Measurements from ENCODE around the gene PURB.
A peak's percentile ranks its signal among the peaks of the same experiment; 100 is the strongest.

PURB gene

DNA sequence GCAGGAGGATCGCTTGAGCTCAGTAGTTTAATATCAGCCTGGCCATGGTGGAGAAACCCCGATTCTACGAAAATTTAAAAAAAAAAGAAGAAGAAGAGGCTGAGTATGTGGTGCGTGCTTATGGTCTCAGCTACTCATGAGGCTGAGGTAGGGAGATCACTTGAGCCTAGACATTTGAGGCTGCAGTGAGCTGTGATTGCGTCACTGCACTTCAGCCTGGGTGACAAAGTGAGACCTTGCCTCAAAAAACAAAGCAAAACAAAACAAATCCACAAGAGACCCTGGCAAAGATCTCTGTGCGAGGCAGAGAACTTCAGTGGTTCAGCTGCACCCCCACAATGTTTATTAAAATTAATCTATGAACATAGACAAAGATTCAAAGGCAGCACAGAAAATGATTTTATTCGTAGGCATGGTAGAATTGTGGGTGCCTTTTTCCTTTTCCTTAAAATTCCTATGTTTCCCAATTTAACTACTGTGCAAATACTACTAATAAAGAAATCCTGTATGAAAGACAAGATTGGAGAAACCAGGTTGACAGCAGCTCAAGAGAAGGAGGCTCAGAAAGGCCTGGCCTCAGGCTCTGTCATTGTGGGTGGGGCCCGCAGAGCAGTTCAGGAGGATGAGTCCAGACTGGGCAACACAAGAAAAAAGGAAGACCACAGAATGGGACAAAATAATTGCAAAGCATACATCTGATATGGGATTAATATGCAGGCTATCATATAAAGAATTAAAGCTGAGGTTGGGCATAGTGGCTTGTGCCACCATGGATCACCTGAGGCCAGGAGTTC lies 24.5 kb upstream of the PURB start:
- ChIA-PET CTCF (no interaction called here), POLR2A (interaction anchor here (0.6 kb wide), 1 partner anchor 36 kb away, joined by 5 read pairs; no protein-coding TSS in a partner anchor)

GRCh38 chr7:44906965-44907364 lies 21.6 kb upstream of the PURB start:
- H3K27me3 ChIP-seq (replicated peaks in 2 of 5; ENCODE audit: control insufficient read depth in 4 of 5, insufficient read depth in 5 of 5, low read length in 4 of 5), result no peaks in the 10 kb centered on the region
- H3K36me3 ChIP-seq (ENCODE audit: control insufficient read depth in 4 of 4, insufficient read depth in 4 of 4, low read length in 3 of 4), result no peaks in the 10 kb centered on the region
- ChIA-PET POLR2A (no interaction called here), CTCF (no interaction called here)
- H3K4me3 ChIP-seq (ENCODE audit: control insufficient read depth in 1 of 7, extremely low read depth in 1 of 7, insufficient read depth in 4 of 7, low read depth in 2 of 7, low read length in 6 of 7), result no peak overlapping the region
- DNase-seq, result no peak
- 100% methylated on average over 2 of the region's 8 CpGs for WGBS (ENCODE audit: insufficient coverage)
- no peak overlapping the region for H3K27ac ChIP-seq (ENCODE audit: insufficient read depth in 1 of 2, low read depth in 1 of 2, low read length in 2 of 2, poor library complexity in 1 of 2, severe bottlenecking in 2 of 2)
- H3K9me3 ChIP-seq (ENCODE audit: control extremely low read depth in 1 of 5, control insufficient read depth in 4 of 5, insufficient read depth in 2 of 5, low read depth in 1 of 5, low read length in 4 of 5), result no peaks in the 10 kb centered on the region
- no peaks in the 10 kb centered on the region for H3K4me1 ChIP-seq (ENCODE audit: control extremely low read depth in 1 of 4, control insufficient read depth in 4 of 4, insufficient read depth in 4 of 4, low read length in 3 of 4)

More for the DNA sequence above, 24.5 kb upstream of the PURB start:
- Histone ChIP-seq H3K27me3 (replicated peaks in 2 of 5; ENCODE audit: control insufficient read depth in 4 of 5, insufficient read depth in 5 of 5, low read length in 4 of 5) (no peaks in the 10 kb centered on the region), H3K4me3 (ENCODE audit: control insufficient read depth in 1 of 7, extremely low read depth in 1 of 7, insufficient read depth in 4 of 7, low read depth in 2 of 7, low read length in 6 of 7) (no peak overlapping the region), H3K36me3 (ENCODE audit: control insufficient read depth in 4 of 4, insufficient read depth in 4 of 4, low read length in 3 of 4) (no peaks in the 10 kb centered on the region), H3K4me1 (ENCODE audit: control extremely low read depth in 1 of 4, control insufficient read depth in 4 of 4, insufficient read depth in 4 of 4, low read length in 3 of 4) (peaks cover 0 to 3% (median 0%) of the 10 kb centered on the region in 4 experiments), H3K9me3 (ENCODE audit: control extremely low read depth in 1 of 5, control insufficient read depth in 4 of 5, insufficient read depth in 2 of 5, low read depth in 1 of 5, low read length in 4 of 5) (no peaks in the 10 kb centered on the region), H3K27ac (ENCODE audit: insufficient read depth in 1 of 2, low read depth in 1 of 2, low read length in 2 of 2, poor library complexity in 1 of 2, severe bottlenecking in 2 of 2) (no peak overlapping the region)
- no peak for DNase-seq
- 100% methylated on average over 6 of the region's 8 CpGs for WGBS (ENCODE audit: insufficient coverage)

- Histone ChIP-seq H3K36me3 (ENCODE audit: control insufficient read depth in 4 of 4, insufficient read depth in 4 of 4, low read length in 3 of 4) (no peaks in the 10 kb centered on the region), H3K4me3 (ENCODE audit: control insufficient read depth in 1 of 7, extremely low read depth in 1 of 7, insufficient read depth in 4 of 7, low read depth in 2 of 7, low read length in 6 of 7) (no peak overlapping the region), H3K4me1 (ENCODE audit: control extremely low read depth in 1 of 4, control insufficient read depth in 4 of 4, insufficient read depth in 4 of 4, low read length in 3 of 4) (no peaks in the 10 kb centered on the region), H3K27me3 (replicated peaks in 2 of 5; ENCODE audit: control insufficient read depth in 4 of 5, insufficient read depth in 5 of 5, low read length in 4 of 5) (no peaks in the 10 kb centered on the region), H3K27ac (ENCODE audit: insufficient read depth in 1 of 2, low read depth in 1 of 2, low read length in 2 of 2, poor library complexity in 1 of 2, severe bottlenecking in 2 of 2) (no peak overlapping the region), H3K9me3 (ENCODE audit: control extremely low read depth in 1 of 5, control insufficient read depth in 4 of 5, insufficient read depth in 2 of 5, low read depth in 1 of 5, low read length in 4 of 5) (no peaks in the 10 kb centered on the region)
- CTCF ChIA-PET, result interaction anchor here (0.8 to 2.6 kb wide), 3 partner anchors 17 to 55 kb away, joined by 3 to 7 read pairs (median 4); no protein-coding TSS in a partner anchor
- no peak for DNase-seq
- 95% methylated on average over 10 of the region's 12 CpGs for WGBS (ENCODE audit: insufficient coverage)
- POLR2A ChIA-PET, result no interaction called here
Observed at GRCh38 chr7:44905002-44905635, 19.8 kb upstream of the PURB start.

DNA sequence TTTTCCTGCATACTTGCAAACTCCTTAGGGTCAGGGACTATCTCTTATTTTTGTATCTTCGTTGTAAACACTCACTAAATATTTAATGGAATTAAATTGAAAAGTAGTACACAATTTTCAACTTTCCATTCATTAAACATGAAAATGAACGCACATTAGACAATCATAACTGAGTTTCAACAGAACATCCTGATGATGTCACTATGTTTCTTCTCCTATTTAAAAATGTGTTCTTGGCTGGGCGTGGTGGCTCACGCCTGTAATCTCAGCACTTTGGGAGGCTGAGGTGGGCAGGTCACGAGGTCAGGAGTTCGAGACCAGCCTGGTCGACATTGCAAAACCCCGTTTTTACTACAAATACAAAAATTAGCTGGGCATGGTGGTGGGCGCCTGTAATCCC lies 14.1 kb upstream of the PURB start:
- no peaks in the 10 kb centered on the region for H3K9me3 ChIP-seq (ENCODE audit: control extremely low read depth in 1 of 5, control insufficient read depth in 4 of 5, insufficient read depth in 2 of 5, low read depth in 1 of 5, low read length in 4 of 5)
- ChIA-PET POLR2A (interaction anchor here (0.6 kb wide), 1 partner anchor 18 kb away, joined by 3 read pairs; no protein-coding TSS in a partner anchor), CTCF (no interaction called here)
- no peaks in the 10 kb centered on the region for H3K36me3 ChIP-seq (ENCODE audit: control insufficient read depth in 4 of 4, insufficient read depth in 4 of 4, low read length in 3 of 4)
- H3K4me3 ChIP-seq (ENCODE audit: control insufficient read depth in 1 of 7, extremely low read depth in 1 of 7, insufficient read depth in 4 of 7, low read depth in 2 of 7, low read length in 6 of 7), result no peak overlapping the region
- no peaks in the 10 kb centered on the region for H3K27me3 ChIP-seq (replicated peaks in 2 of 5; ENCODE audit: control insufficient read depth in 4 of 5, insufficient read depth in 5 of 5, low read length in 4 of 5)
- H3K4me1 ChIP-seq (ENCODE audit: control extremely low read depth in 1 of 4, control insufficient read depth in 4 of 4, insufficient read depth in 4 of 4, low read length in 3 of 4), result peaks cover 0 to 7% (median 0%) of the 10 kb centered on the region in 4 experiments
- no peak for DNase-seq
- 95% methylated on average over 3 of the region's 9 CpGs for WGBS (ENCODE audit: insufficient coverage)
- H3K27ac ChIP-seq (ENCODE audit: insufficient read depth in 1 of 2, low read depth in 1 of 2, low read length in 2 of 2, poor library complexity in 1 of 2, severe bottlenecking in 2 of 2), result no peak overlapping the region

DNA sequence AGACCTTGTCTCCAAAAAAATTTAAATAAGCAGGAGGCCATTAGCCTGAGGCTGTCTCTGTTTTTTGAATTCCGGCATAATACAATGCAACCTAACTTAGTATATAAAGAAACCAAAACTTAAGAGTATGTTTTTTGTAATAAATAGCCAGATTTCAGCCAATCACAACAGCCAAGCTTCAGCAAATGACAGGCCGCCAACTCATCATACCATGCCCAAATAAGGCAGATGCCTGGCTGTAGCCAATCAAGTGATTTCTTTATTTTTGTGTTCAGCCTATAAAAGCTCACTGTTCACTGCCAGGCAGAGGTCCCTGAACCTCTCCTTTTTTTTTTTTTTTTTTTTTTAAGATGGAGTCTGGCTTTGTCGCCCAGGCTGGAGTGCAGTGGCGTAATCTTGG lies 12.7 kb upstream of the PURB start:
- H3K27me3 ChIP-seq (replicated peaks in 2 of 5; ENCODE audit: control insufficient read depth in 4 of 5, insufficient read depth in 5 of 5, low read length in 4 of 5), result no peaks in the 10 kb centered on the region
- no peak overlapping the region for H3K27ac ChIP-seq (ENCODE audit: insufficient read depth in 1 of 2, low read depth in 1 of 2, low read length in 2 of 2, poor library complexity in 1 of 2, severe bottlenecking in 2 of 2)
- no peaks in the 10 kb centered on the region for H3K9me3 ChIP-seq (ENCODE audit: control extremely low read depth in 1 of 5, control insufficient read depth in 4 of 5, insufficient read depth in 2 of 5, low read depth in 1 of 5, low read length in 4 of 5)
- H3K4me3 ChIP-seq (ENCODE audit: control insufficient read depth in 1 of 7, extremely low read depth in 1 of 7, insufficient read depth in 4 of 7, low read depth in 2 of 7, low read length in 6 of 7), result no peak overlapping the region
- POLR2A ChIA-PET, result no interaction called here
- CTCF ChIA-PET, result interaction anchor here (0.6 to 0.8 kb wide), 2 partner anchors 38 to 40 kb away, joined by 3 read pairs; no protein-coding TSS in a partner anchor
- H3K4me1 ChIP-seq (ENCODE audit: control extremely low read depth in 1 of 4, control insufficient read depth in 4 of 4, insufficient read depth in 4 of 4, low read length in 3 of 4), result peaks cover 0 to 8% (median 8%) of the 10 kb centered on the region in 4 experiments
- H3K36me3 ChIP-seq (ENCODE audit: control insufficient read depth in 4 of 4, insufficient read depth in 4 of 4, low read length in 3 of 4), result no peaks in the 10 kb centered on the region
- peak in 2 of 3 donors; percentile 61 to 62 for DNase-seq
- 100% methylated on average over 2 of the region's 4 CpGs for WGBS (ENCODE audit: insufficient coverage)

DNA sequence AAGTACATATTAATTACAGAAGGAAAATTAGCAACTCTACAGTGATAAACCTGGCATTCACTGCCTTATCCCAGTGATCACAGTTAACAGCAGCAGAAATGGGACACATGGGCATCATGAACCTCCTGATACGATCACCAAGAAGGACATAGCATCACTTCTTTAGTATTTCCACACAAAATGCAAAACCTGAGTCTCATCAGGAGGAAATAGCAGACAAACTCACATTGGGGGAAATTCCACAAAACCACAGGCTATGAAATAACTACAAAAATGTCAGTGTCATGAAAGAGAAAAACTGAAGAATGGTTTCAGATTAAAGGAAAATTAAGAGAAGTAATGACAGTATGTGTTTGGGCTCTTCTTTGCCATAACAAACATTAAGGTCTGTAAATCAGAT lies 12.0 kb upstream of the PURB start:
- peak in 2 of 3 donors; percentile 46 to 48 for DNase-seq
- CTCF ChIA-PET, result no interaction called here
- WGBS (ENCODE audit: insufficient coverage), result no CpG with 5 or more reads among the region's 1 CpG
- H3K27me3 ChIP-seq (replicated peaks in 2 of 5; ENCODE audit: control insufficient read depth in 4 of 5, insufficient read depth in 5 of 5, low read length in 4 of 5), result no peaks in the 10 kb centered on the region
- peaks cover 0 to 8% (median 8%) of the 10 kb centered on the region in 4 experiments for H3K4me1 ChIP-seq (ENCODE audit: control extremely low read depth in 1 of 4, control insufficient read depth in 4 of 4, insufficient read depth in 4 of 4, low read length in 3 of 4)
- no peak overlapping the region for H3K4me3 ChIP-seq (ENCODE audit: control insufficient read depth in 1 of 7, extremely low read depth in 1 of 7, insufficient read depth in 4 of 7, low read depth in 2 of 7, low read length in 6 of 7)
- POLR2A ChIA-PET, result no interaction called here
- no peaks in the 10 kb centered on the region for H3K9me3 ChIP-seq (ENCODE audit: control extremely low read depth in 1 of 5, control insufficient read depth in 4 of 5, insufficient read depth in 2 of 5, low read depth in 1 of 5, low read length in 4 of 5)
- H3K36me3 ChIP-seq (ENCODE audit: control insufficient read depth in 4 of 4, insufficient read depth in 4 of 4, low read length in 3 of 4), result no peaks in the 10 kb centered on the region
- H3K27ac ChIP-seq (ENCODE audit: insufficient read depth in 1 of 2, low read depth in 1 of 2, low read length in 2 of 2, poor library complexity in 1 of 2, severe bottlenecking in 2 of 2), result no peak overlapping the region

All from common myeloid progenitor, CD34-positive (primary cell).